ENCODE data around the gene NPLOC4.

GRCh38 chr17:81528384-81528650 is 108.6 kb downstream of the NPLOC4 start:
- TF ChIP-seq CTCF (IDR thresholded peaks at IDR 0.05) (no peak), POLR2A (IDR thresholded peaks at IDR 0.05) (no peak)

Measured in thyroid gland (tissue), 4 donors.